ENCODE measurements around the gene STX18.

DNA sequence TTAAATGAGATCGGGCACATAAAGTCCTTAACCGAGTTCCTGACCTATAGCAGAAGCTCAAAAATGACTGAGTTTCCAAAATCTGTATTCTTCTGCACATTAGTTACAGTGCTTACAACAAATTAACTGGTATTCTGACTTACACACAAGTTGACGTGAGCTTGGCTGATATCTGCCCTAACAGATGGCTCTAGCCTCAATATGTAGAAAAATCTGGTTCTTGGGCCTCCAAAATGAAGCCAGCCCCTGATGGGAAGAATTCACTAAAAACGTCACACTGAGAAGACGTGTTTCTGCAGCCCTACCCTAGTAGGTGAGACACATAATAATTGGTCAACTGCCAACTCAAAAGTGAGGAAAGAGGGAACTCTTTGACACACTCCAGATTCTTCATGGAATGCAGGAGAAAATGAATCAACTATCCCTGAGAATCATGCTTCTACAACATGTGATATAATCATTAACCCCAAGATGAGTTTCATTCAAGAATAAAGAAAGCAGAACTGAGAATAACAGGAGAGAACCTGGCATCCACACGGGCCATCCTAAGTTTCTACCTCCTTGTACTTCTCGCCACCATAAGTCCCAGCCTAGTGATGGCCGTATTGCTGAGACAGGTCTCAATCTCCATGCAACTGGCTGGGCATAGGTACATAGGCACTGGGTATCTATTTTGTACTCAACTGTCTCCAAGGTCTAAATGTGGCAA lies 8.2 kb downstream of the STX18 start:
- no peak for TF ChIP-seq POLR2A (IDR thresholded peaks at IDR 0.05)
- TF ChIP-seq, protein P1, sequence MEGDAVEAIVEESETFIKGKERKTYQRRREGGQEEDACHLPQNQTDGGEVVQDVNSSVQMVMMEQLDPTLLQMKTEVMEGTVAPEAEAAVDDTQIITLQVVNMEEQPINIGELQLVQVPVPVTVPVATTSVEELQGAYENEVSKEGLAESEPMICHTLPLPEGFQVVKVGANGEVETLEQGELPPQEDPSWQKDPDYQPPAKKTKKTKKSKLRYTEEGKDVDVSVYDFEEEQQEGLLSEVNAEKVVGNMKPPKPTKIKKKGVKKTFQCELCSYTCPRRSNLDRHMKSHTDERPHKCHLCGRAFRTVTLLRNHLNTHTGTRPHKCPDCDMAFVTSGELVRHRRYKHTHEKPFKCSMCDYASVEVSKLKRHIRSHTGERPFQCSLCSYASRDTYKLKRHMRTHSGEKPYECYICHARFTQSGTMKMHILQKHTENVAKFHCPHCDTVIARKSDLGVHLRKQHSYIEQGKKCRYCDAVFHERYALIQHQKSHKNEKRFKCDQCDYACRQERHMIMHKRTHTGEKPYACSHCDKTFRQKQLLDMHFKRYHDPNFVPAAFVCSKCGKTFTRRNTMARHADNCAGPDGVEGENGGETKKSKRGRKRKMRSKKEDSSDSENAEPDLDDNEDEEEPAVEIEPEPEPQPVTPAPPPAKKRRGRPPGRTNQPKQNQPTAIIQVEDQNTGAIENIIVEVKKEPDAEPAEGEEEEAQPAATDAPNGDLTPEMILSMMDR (IDR thresholded peaks at IDR 0.05): no peak
- no peak for TF ChIP-seq POLR2AphosphoS5 (IDR thresholded peaks at IDR 0.05)
- no peak for TF ChIP-seq EP300 (IDR thresholded peaks at IDR 0.05)
